IPS-20b (cell line): ENCODE data around the gene RANBP3.
"Not testable (repeated sequence)": the region's sequence is repeated elsewhere in the genome, so short reads cannot be mapped to it uniquely, and the experiment has no call there.

Experiments used
- H3K27ac ChIP-seq: one replicate; pipeline ENCODE4 v1.5.1; 2013; ENCODE audit warnings: low read length
- H3K27me3 ChIP-seq: 2 replicates; pipeline ENCODE4 v1.6.1; 2013; ENCODE audit warnings: mild to moderate bottlenecking, low read length, inconsistent platforms; ENCODE audit not compliant: insufficient read depth
- H3K36me3 ChIP-seq: 2 replicates; pipeline ENCODE4 v1.6.1; 2013; ENCODE audit warnings: low read depth, mild to moderate bottlenecking, inconsistent platforms, low read length, moderate library complexity; ENCODE audit not compliant: insufficient read depth
- H3K4me1 ChIP-seq: 2 replicates; pipeline ENCODE4 v1.6.1; 2013; ENCODE audit warnings: mild to moderate bottlenecking, control low read depth, inconsistent platforms, low read length, moderate library complexity; ENCODE audit not compliant: insufficient read depth
- H3K4me3 ChIP-seq: 2 replicates; pipeline ENCODE4 v1.5.1; 2013; ENCODE audit warnings: mild to moderate bottlenecking, low read length, inconsistent platforms
- H3K9ac ChIP-seq: 2 replicates; pipeline ENCODE4 v1.6.1; 2013; ENCODE audit warnings: low read depth, mild to moderate bottlenecking, inconsistent platforms, low read length, moderate library complexity
- H3K9me3 ChIP-seq: 2 replicates; pipeline ENCODE4 v1.6.1; 2013; ENCODE audit warnings: mild to moderate bottlenecking, low read depth, low read length, inconsistent platforms; ENCODE audit not compliant: insufficient read depth

RANBP3 gene

GRCh38 chr19:5968431-5969373 lies 9.2 kb downstream of the RANBP3 start:
- peak overlapping the region; percentile 15; the same call in 1 of the 2 replicates for H3K9ac ChIP-seq
- no peak overlapping the region for H3K4me3 ChIP-seq

GRCh38 chr19:5967994-5968430 lies 9.9 kb downstream of the RANBP3 start:
- Histone ChIP-seq H3K27me3 (no peaks in the 10 kb centered on the region), H3K4me3 (no peak overlapping the region), H3K9me3 (no peaks in the 10 kb centered on the region), H3K4me1 (peaks cover 16% of the 10 kb centered on the region; the same call in 1 of the 2 replicates), H3K27ac (peak overlapping the region; percentile 1), H3K9ac (peak overlapping the region; percentile 33; the same call in 1 of the 2 replicates), H3K36me3 (peaks cover 17% of the 10 kb centered on the region)

More at GRCh38 chr19:5968431-5969373, 9.2 kb downstream of the RANBP3 start:
- no peaks in the 10 kb centered on the region for H3K9me3 ChIP-seq
- peaks cover 21% of the 10 kb centered on the region for H3K36me3 ChIP-seq
- no peaks in the 10 kb centered on the region for H3K27me3 ChIP-seq
- peaks cover 16% of the 10 kb centered on the region; the same call in 1 of the 2 replicates for H3K4me1 ChIP-seq
- peak overlapping the region; percentile 1 for H3K27ac ChIP-seq

- Histone ChIP-seq H3K36me3 (peaks cover 17% of the 10 kb centered on the region), H3K27ac (no peak overlapping the region), H3K27me3 (no peaks in the 10 kb centered on the region), H3K9me3 (no peaks in the 10 kb centered on the region), H3K9ac (peak overlapping the region; percentile 33; the same call in 1 of the 2 replicates), H3K4me3 (no peak overlapping the region), H3K4me1 (peaks cover 16% of the 10 kb centered on the region; the same call in 1 of the 2 replicates)
Measured at GRCh38 chr19:5967571-5967970, 10.4 kb downstream of the RANBP3 start.

GRCh38 chr19:5966941-5967340 lies 11.0 kb downstream of the RANBP3 start:
- Histone ChIP-seq H3K27ac (no peak overlapping the region), H3K9me3 (no peaks in the 10 kb centered on the region), H3K27me3 (no peaks in the 10 kb centered on the region), H3K4me3 (no peak overlapping the region), H3K4me1 (peaks cover 20% of the 10 kb centered on the region), H3K9ac (no peak overlapping the region), H3K36me3 (peaks cover 14% of the 10 kb centered on the region)

GRCh38 chr19:5966215-5966614 lies 11.7 kb downstream of the RANBP3 start:
- Histone ChIP-seq H3K4me3 (no peak overlapping the region), H3K36me3 (peaks cover 11% of the 10 kb centered on the region), H3K27me3 (no peaks in the 10 kb centered on the region), H3K9ac (no peak overlapping the region), H3K27ac (no peak overlapping the region), H3K4me1 (peaks cover 22% of the 10 kb centered on the region), H3K9me3 (no peaks in the 10 kb centered on the region)

GRCh38 chr19:5964816-5965565 lies 12.9 kb downstream of the RANBP3 start:
- no peak overlapping the region for H3K4me3 ChIP-seq
- no peaks in the 10 kb centered on the region for H3K9me3 ChIP-seq
- H3K36me3 ChIP-seq = peaks cover 11% of the 10 kb centered on the region
- peaks cover 22% of the 10 kb centered on the region for H3K4me1 ChIP-seq
- no peaks in the 10 kb centered on the region for H3K27me3 ChIP-seq
- no peak overlapping the region for H3K27ac ChIP-seq
- H3K9ac ChIP-seq = no peak overlapping the region

GRCh38 chr19:5963855-5964254 lies 14.1 kb downstream of the RANBP3 start:
- Histone ChIP-seq H3K9me3 (no peaks in the 10 kb centered on the region), H3K36me3 (peaks cover 11% of the 10 kb centered on the region), H3K4me1 (peaks cover 17% of the 10 kb centered on the region), H3K27me3 (no peaks in the 10 kb centered on the region), H3K27ac (no peak overlapping the region), H3K4me3 (no peak overlapping the region), H3K9ac (no peak overlapping the region)

- peaks cover 11% of the 10 kb centered on the region for H3K36me3 ChIP-seq
- H3K9ac ChIP-seq, H3K27me3 ChIP-seq, H3K4me3 ChIP-seq, H3K9me3 ChIP-seq, H3K27ac ChIP-seq: not testable (repeated sequence)
- peaks cover 15% of the 10 kb centered on the region for H3K4me1 ChIP-seq
Measured at GRCh38 chr19:5963259-5963658, 14.7 kb downstream of the RANBP3 start.

- no peaks in the 10 kb centered on the region for H3K27me3 ChIP-seq
- no peak overlapping the region for H3K4me3 ChIP-seq
- H3K9me3 ChIP-seq = no peaks in the 10 kb centered on the region
- peaks cover 11% of the 10 kb centered on the region for H3K36me3 ChIP-seq
- peaks cover 20% of the 10 kb centered on the region for H3K4me1 ChIP-seq
- no peak overlapping the region for H3K27ac ChIP-seq
- H3K9ac ChIP-seq = no peak overlapping the region
Measured at GRCh38 chr19:5961969-5962945, 15.7 kb downstream of the RANBP3 start.

GRCh38 chr19:5961641-5961968 lies 16.3 kb downstream of the RANBP3 start:
- not testable (repeated sequence) for H3K4me3 ChIP-seq, H3K36me3 ChIP-seq, H3K27me3 ChIP-seq, H3K9ac ChIP-seq, H3K9me3 ChIP-seq, H3K27ac ChIP-seq
- peaks cover 19% of the 10 kb centered on the region for H3K4me1 ChIP-seq
